K562 (cell line): ENCODE results near the gene HMCN1. TPM values are rescaled to one million over a fixed set of nuclear protein-coding genes. Genes with fewer than 3 reads are reported as not detected.

Experiments used
- ATAC-seq: fragments of 200-7000 bp; cut with Tn5 transposase; 3 replicates; pipeline ENCODE4 v1.9.1; 2020; ENCODE audit warnings: moderate library complexity
- BruUV-seq: library from RNA; stranded (reverse); fragments of 400-500 nt; replicated peaks from 2 replicates; lab custom pipeline; 2021; lab: Mats Ljungman, UMichigan
- CTCF ChIA-PET: fragments of 300-600 bp; formaldehyde crosslinking; extraction: SDS; loops from one replicate; lab custom pipeline; 2021; ENCODE audit warnings: low intra/inter-chr PET ratio; lab: Yijun Ruan, JAX
- POLR2A ChIA-PET: fragments of 300-600, 350-650 bp; sonication (Branson Sonifier 250); formaldehyde crosslinking; extraction: SDS; loops from one replicate; lab custom pipeline; 2021; ENCODE audit warnings: antibody characterized with exemption, inconsistent platforms; lab: Yijun Ruan, JAX
- DNase-seq, 4 experiments: peaks; one replicate each; pipeline versions ENCODE4 v3.0.0 to v3.0.0-alpha.2; 2011 to 2018; ENCODE audit warnings: low spot score in 3 of 4, mixed read lengths in 3 of 4; ENCODE audit errors: extremely low read depth in 1 of 4
- FAIRE-seq: peaks from 2 replicates; lab custom pipeline; 2011; peaks lifted over from hg19 to GRCh38; lab: Jason Lieb, UNC
- H2AFZ ChIP-seq: 2 replicates; pipeline ENCODE4 v1.6.0; 2011; ENCODE audit warnings: low read depth, low read length, control low read depth, inconsistent platforms
- H3K27ac ChIP-seq: fragments of 200-600 bp; 3 replicates; pipeline ENCODE4 v1.8.0; 2011; ENCODE audit warnings: low read depth, mild to moderate bottlenecking, control low read depth, inconsistent platforms, low read length, moderate library complexity, mixed read lengths; ENCODE audit errors: extremely low read depth
- H3K27me3 ChIP-seq, 2 experiments: fragments of 300-600 bp in 1 of 2; 2 replicates in 1 of 2; 3 replicates in 1 of 2; pipeline versions ENCODE4 v1.6.0 to v1.8.0; 2011; ENCODE audit warnings: inconsistent platforms in 2 of 2, low read length in 2 of 2, mild to moderate bottlenecking in 1 of 2, mixed read lengths in 1 of 2, moderate library complexity in 1 of 2; ENCODE audit not compliant: control insufficient read depth in 2 of 2, insufficient read depth in 2 of 2
- H3K36me3 ChIP-seq: fragments of 300-600 bp; 3 replicates; pipeline ENCODE4 v1.8.0; 2011; ENCODE audit warnings: mild to moderate bottlenecking, low read length, inconsistent platforms; ENCODE audit not compliant: control insufficient read depth, insufficient read depth
- H3K4me1 ChIP-seq, 2 experiments: fragments of 200-600 bp in 1 of 2; replicated peaks in 1 of 2; 2 replicates in 1 of 2; 3 replicates in 1 of 2; pipeline versions ENCODE4 v1.5.1 to v1.8.0; 2011; ENCODE audit warnings: inconsistent platforms in 2 of 2, low read length in 2 of 2, mild to moderate bottlenecking in 1 of 2, mixed read lengths in 1 of 2, moderate library complexity in 1 of 2; ENCODE audit not compliant: control insufficient read depth in 2 of 2, insufficient read depth in 2 of 2
- H3K4me2 ChIP-seq: 2 replicates; pipeline ENCODE4 v1.6.1; 2011; ENCODE audit warnings: low read length, control low read depth, inconsistent platforms, mixed read lengths; ENCODE audit not compliant: insufficient read depth
- H3K4me3 ChIP-seq: fragments of 200-600 bp; sonication (generic), shearing (Covaris generic); 2 replicates; pipeline ENCODE4 v1.5.1; 2016; ENCODE audit warnings: control low read depth, inconsistent platforms
- H3K79me2 ChIP-seq: fragments of 200-600 bp; 3 replicates; pipeline ENCODE4 v1.8.0; 2011; ENCODE audit warnings: low read length, inconsistent platforms; ENCODE audit not compliant: control insufficient read depth, insufficient read depth
- H3K9ac ChIP-seq, 2 experiments: 2 replicates each; pipeline versions ENCODE4 v1.6.0 to v1.6.1; 2011; ENCODE audit warnings: low read depth in 2 of 2, low read length in 2 of 2, control low read depth in 1 of 2, inconsistent platforms in 1 of 2, mild to moderate bottlenecking in 1 of 2, mixed read lengths in 1 of 2; ENCODE audit not compliant: insufficient read depth in 1 of 2
- H3K9me1 ChIP-seq: one replicate; pipeline ENCODE4 v1.6.0; 2011; ENCODE audit warnings: inconsistent platforms, mild to moderate bottlenecking, low read length, moderate library complexity; ENCODE audit not compliant: control insufficient read depth, insufficient read depth
- H3K9me3 ChIP-seq: replicated peaks from 2 replicates; pipeline ENCODE4 v1.5.1; 2011; ENCODE audit warnings: low read depth, low read length, inconsistent platforms; ENCODE audit not compliant: control insufficient read depth, insufficient read depth
- H4K20me1 ChIP-seq: replicated peaks from 2 replicates; pipeline ENCODE4 v1.6.1; 2011; ENCODE audit warnings: low read length, inconsistent platforms, mixed read lengths; ENCODE audit not compliant: control insufficient read depth, insufficient read depth
- FOSL1 ChIP-seq: fragments of 200-800 bp; sonication (Bioruptor generic); conservative IDR thresholded peaks from 2 replicates; pipeline ENCODE4 v1.6.1; 2016; ENCODE audit warnings: missing genetic modification characterization, missing compliant biosample characterization
- GTF3C2 ChIP-seq: IDR thresholded peaks from 3 replicates; pipeline ENCODE4 v1.6.1; 2011; ENCODE audit warnings: borderline replicate concordance, mild to moderate bottlenecking, moderate library complexity; ENCODE audit not compliant: insufficient read length; ENCODE audit errors: extremely low read depth
- PCBP2 ChIP-seq: fragments of 200-400 bp; formaldehyde crosslinking; IDR thresholded peaks from 2 replicates; pipeline ENCODE4 v1.6.1; 2018; ENCODE audit warnings: low read length, low read depth, mild to moderate bottlenecking, moderate library complexity; ENCODE audit not compliant: poor library complexity, severe bottlenecking
- PHF21A ChIP-seq: fragments of 450-650 bp; IDR thresholded peaks from 2 replicates; pipeline ENCODE4 v1.6.1; 2017; ENCODE audit warnings: low read depth, borderline replicate concordance
- SMARCA4 ChIP-seq: fragments of 450-650 bp; IDR thresholded peaks from 2 replicates; pipeline ENCODE4 v1.6.1; 2016
- TRIM25 ChIP-seq: fragments of 450-650 bp; IDR thresholded peaks from 2 replicates; pipeline ENCODE4 v1.7.0; 2016; ENCODE audit warnings: borderline replicate concordance
- YBX1 ChIP-seq: fragments of 450-650 bp; IDR thresholded peaks from 2 replicates; pipeline ENCODE4 v1.7.1; 2016; ENCODE audit warnings: mild to moderate bottlenecking
- ZNF124 ChIP-seq: sonication (generic); formaldehyde crosslinking; IDR thresholded peaks from 2 replicates; pipeline ENCODE4 v1.8.1; 2022; ENCODE audit warnings: missing genetic modification reagents
- ZNF143 ChIP-seq: sonication (generic); formaldehyde crosslinking; IDR thresholded peaks from 2 replicates; pipeline ENCODE4 v1.9.0; 2022; ENCODE audit warnings: mild to moderate bottlenecking, missing genetic modification reagents
- ZNF766 ChIP-seq: fragments of 200-800 bp; sonication (Bioruptor generic); conservative IDR thresholded peaks from 2 replicates; pipeline ENCODE4 v1.6.1; 2016; ENCODE audit warnings: missing genetic modification characterization, missing compliant biosample characterization
- WGBS: fragments of 100-300 bp; shearing (Covaris generic); methylation state at CpG from one replicate; pipeline ENCODE4 v1.1.6; 2016; ENCODE audit warnings: low coverage, mixed read lengths; ENCODE audit not compliant: insufficient coverage; ENCODE audit errors: missing lambda C conversion rate; 5-methylcytosine and 5-hydroxymethylcytosine counted together
- in situ Hi-C: fragments of 300-500 bp; cut with MboI; formaldehyde crosslinking; loops from 4 replicates; pipeline ENCODE4 v1.15.0; 2018; ENCODE audit warnings: inconsistent platforms, mixed read lengths
- intact Hi-C: fragments of 100-400 bp; cut with micrococcal nuclease; formaldehyde crosslinking; loops from 2 replicates; pipeline ENCODE4 v1.14.2; 2022
- polyA plus RNA-seq, 8 experiments: library from polyadenylated mRNA; depleted of rRNA in 4 of 8; stranded (reverse) in 5 of 8; unstranded in 3 of 8; fragments of >200 nt; fragmentation: Nextera tagmentation in 2 of 8; fragmentation: Illumina TruSeq in 1 of 8; extraction: Ambion mirVana in 2 of 8; extraction: Trizol in 1 of 8; gene quantifications; 2 replicates each; pipeline versions ENCODE4 v1.2.1 to v1.2.3, GENCODE V29; 2011 to 2014; ENCODE audit warnings: inconsistent platforms in 1 of 8, missing spikeins in 1 of 8
- total RNA-seq, 7 experiments: library from RNA; depleted of rRNA in 6 of 7; stranded (reverse); fragments of >200 nt in 6 of 7; fragmentation: Illumina TruSeq in 2 of 7; extraction: Trizol in 2 of 7; gene quantifications; 2 replicates each; pipeline versions ENCODE4 v1.2.1 to v1.2.3, GENCODE V29; 2011 to 2021; ENCODE audit warnings: low replicate concordance in 1 of 7
- TF ChIP-seq, protein P1 (sequence below): fragments of 250-450 bp; sonication (Bioruptor Pico); IDR thresholded peaks from 2 replicates; pipeline ENCODE4 v1.4.0; 2020
- TF ChIP-seq, protein P2 (sequence below): fragments of 450-650 bp; formaldehyde crosslinking; IDR thresholded peaks from 2 replicates; pipeline ENCODE4 v1.4.0; 2022; ENCODE audit warnings: missing genetic modification characterization
- TF ChIP-seq, protein P3 (sequence below): fragments of 250-450 bp; sonication (Bioruptor Pico); IDR thresholded peaks from 2 replicates; pipeline ENCODE4 v1.8.0; 2022; ENCODE audit warnings: moderate library complexity, mild to moderate bottlenecking, inconsistent platforms

HMCN1 gene
- total and polyA plus RNA-seq, 9 of the 15 experiments (the other 6 are each of a cell fraction or from before 2014, with no cell fraction given) = 0.07 to 0.36 (median 0.21) TPM

GRCh38 chr1:186239171-186239570 is 505.0 kb downstream of the HMCN1 start (continued):
- TF ChIP-seq ZNF124 = no peak
- TF ChIP-seq, all 486 proteins: peak for 0

GRCh38 chr1:186240436-186240835 is 506.2 kb downstream of the HMCN1 start:
- no peaks in the 10 kb centered on the region; a peak in 1 of 5 replicates for H3K27me3 ChIP-seq
- H2AFZ ChIP-seq = no peak overlapping the region
- no peaks in the 10 kb centered on the region for H3K79me2 ChIP-seq
- CTCF ChIA-PET = no interaction called here
- BruUV-seq = no TSS peak
- H3K4me1 ChIP-seq = no peaks in the 10 kb centered on the region
- no peak overlapping the region for H3K27ac ChIP-seq
- H4K20me1 ChIP-seq = no peaks in the 10 kb centered on the region
- H3K4me2 ChIP-seq = no peak overlapping the region
- intact Hi-C loops = no loop called here
- no peaks in the 10 kb centered on the region for H3K36me3 ChIP-seq
- H3K9me3 ChIP-seq = no peaks in the 10 kb centered on the region
- in situ Hi-C loops = no loop called here
- no peak for DNase-seq
- 9% methylated on average over 1 of the region's 1 CpG for WGBS
- H3K9ac ChIP-seq = no peak overlapping the region
- no peak overlapping the region for H3K4me3 ChIP-seq
- no peak for ATAC-seq
- no peaks in the 10 kb centered on the region for H3K9me1 ChIP-seq
- FAIRE-seq = no peak
- POLR2A ChIA-PET = interaction anchor here (1.3 kb wide), 1 partner anchor 12 kb away, joined by 3 read pairs; no protein-coding TSS in a partner anchor
- no peak for TF ChIP-seq PHF21A
- no peak for TF ChIP-seq GTF3C2
- TF ChIP-seq, protein P1, sequence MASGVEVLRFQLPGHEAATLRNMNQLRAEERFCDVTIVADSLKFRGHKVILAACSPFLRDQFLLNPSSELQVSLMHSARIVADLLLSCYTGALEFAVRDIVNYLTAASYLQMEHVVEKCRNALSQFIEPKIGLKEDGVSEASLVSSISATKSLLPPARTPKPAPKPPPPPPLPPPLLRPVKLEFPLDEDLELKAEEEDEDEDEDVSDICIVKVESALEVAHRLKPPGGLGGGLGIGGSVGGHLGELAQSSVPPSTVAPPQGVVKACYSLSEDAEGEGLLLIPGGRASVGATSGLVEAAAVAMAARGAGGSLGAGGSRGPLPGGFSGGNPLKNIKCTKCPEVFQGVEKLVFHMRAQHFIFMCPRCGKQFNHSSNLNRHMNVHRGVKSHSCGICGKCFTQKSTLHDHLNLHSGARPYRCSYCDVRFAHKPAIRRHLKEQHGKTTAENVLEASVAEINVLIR (CRISPR knock-in tag) = no peak
- TF ChIP-seq, protein P2, sequence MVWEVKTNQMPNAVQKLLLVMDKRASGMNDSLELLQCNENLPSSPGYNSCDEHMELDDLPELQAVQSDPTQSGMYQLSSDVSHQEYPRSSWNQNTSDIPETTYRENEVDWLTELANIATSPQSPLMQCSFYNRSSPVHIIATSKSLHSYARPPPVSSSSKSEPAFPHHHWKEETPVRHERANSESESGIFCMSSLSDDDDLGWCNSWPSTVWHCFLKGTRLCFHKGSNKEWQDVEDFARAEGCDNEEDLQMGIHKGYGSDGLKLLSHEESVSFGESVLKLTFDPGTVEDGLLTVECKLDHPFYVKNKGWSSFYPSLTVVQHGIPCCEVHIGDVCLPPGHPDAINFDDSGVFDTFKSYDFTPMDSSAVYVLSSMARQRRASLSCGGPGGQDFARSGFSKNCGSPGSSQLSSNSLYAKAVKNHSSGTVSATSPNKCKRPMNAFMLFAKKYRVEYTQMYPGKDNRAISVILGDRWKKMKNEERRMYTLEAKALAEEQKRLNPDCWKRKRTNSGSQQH (CRISPR knock-in tag) = no peak
- TF ChIP-seq SMARCA4 = no peak
- no peak for TF ChIP-seq YBX1
- TF ChIP-seq PCBP2 = no peak
- TF ChIP-seq ZNF766 (CRISPR knock-in tag) = no peak
- TF ChIP-seq FOSL1 (tag) = no peak
- no peak for TF ChIP-seq TRIM25
- TF ChIP-seq, protein P3, sequence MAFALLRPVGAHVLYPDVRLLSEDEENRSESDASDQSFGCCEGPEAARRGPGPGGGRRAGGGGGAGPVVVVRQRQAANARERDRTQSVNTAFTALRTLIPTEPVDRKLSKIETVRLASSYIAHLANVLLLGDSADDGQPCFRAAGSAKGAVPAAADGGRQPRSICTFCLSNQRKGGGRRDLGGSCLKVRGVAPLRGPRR (CRISPR knock-in tag) = no peak
- no peak for TF ChIP-seq ZNF143
